NCI-H2081 treated with DMSO at 0.1 percent for 48 hours (cell line): Measurements from ENCODE around the gene FAM174B.
"Not testable (repeated sequence)": the region's sequence is repeated elsewhere in the genome, so short reads cannot be mapped to it uniquely, and the experiment has no call there.

Experiments used
- DNase-seq: peaks from one replicate; lab custom pipeline; 2025; lab: John Stamatoyannopoulos, UW

FAM174B gene

DNA sequence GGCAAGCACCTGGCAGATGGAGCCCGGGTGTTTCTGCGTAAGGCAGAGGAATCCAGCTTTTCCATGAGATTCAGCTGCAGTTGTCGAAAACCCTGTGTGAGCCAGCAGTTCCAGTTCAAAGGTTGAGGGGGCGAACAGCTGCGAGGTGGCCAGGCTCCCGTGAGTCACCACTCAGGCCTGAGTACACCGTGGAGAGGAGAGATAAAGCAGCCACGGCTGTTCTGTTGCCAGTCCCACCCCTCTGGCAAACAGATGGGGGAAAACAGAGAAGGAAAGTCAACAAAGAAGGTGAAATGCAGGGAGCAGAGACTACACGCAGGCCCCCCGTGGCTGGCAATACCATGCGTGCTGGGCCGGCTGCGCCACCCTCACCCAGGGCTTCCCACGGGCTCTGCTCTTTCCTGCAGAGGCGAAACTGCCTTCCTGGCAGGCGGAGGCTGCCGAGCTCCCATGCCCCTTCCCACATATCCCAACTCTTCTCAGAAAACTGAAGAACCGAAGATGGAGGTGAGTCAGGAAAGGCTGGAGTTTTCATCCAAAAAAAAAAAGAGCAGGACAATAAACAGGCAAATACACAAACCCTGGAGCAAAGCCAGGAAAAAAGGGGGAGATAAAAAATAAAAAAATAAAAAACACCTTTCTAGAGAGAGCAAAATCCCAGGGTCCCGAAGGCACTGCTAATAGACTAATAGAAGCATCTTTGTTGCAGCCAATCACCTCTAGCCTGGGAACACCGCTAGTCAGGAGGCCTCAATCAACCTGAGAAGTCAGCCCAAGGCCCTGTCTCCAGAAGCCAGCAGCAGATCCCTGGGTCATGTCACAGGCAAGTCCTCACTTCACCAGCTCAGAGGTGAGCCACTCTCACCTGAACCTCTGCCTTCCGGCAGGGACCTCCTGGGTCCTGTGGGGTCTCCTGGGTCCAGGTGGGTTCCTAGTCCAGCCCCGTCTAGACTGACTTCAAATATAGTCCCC, 37.7 kb downstream of the FAM174B start:
- peak; percentile 43 for DNase-seq

DNA sequence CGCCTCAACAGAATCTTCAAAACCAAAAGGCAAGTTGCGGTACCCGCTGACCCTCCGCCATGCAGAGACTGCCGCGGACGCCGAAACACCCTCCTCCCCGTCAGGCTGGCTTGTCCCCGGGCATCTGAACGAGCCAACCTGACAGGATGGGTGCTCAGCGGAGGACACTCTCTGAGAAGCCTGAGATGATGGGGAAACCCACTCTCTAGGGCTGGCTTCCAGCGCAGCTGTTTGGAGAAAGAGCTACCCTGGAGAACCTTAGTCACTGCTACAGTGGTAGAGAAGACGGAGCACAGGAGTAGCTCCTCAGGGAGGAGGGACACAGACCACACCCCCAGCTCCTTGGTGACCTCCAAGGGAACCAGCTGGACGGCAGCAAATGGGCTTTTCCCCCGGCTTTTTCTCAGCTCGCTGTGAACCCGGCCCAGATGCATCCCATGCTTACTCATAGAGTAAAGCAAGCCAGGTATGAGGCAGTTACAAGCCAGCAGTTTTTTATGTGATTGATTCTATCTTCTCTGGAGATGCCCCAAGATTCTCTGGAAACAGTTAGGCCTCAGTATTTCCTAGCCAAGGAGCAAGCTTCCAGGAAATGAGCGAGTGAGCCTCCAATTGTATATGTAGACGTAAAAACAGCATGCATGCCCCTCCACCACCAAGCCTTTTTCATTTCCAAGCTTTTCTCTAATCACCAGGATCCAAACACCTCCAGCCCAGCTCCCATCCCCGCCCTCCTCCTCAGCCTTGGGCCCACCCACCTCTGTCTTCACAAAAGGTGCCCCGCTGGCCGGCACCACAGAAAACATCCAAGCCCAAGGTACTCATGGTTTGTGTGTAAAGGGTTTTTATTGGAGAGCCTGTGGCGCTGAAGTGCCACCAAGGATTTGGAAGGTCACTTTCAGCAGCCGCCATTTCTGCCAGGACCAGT, 38.7 kb downstream of the FAM174B start:
- DNase-seq = no peak

DNA sequence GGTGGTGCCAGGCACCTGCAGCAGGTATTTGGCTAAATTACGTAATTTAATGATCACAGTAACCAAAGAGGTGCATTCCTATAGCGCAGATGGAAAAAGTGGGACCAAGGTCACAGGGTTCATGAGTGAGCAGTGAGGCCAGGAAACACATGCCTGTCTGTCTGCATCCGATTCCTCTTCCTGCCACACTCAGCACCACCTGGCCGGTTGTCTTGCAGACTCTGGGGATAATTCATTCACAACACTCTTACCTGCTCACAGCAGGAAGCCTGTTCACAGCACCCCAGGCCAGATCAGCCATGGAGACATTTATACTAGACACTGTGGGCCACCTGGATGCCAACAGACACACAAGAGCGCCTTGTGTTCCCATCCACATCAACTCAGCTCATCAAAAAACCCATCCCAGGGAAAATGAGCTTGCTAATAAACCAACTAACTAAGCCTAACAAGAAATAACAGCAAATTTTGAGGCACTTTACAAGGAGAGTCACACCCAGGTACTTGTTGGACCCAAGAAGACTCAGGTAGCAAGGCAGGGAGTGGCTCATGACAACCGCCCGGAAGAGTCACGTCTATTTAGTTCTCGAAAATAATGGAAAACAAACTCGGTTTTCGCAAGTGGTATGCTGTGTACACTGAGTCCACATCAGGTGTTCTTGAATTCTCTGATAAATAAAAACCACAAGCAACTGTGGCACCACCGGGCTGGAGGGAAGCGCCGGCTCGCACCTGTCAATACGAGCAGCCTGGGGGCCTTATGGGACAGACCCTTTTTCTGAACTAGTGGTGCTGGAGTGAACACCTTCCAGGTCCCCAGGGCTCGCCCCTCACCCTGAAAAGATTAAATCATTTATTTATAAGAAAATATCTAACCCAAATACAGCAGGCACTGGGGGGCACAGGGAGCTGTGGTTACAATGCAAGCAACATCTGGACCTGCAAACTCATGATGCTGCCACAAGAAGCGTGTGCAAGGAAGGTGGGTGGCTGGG, 40.5 kb downstream of the FAM174B start:
- no peak for DNase-seq

DNA sequence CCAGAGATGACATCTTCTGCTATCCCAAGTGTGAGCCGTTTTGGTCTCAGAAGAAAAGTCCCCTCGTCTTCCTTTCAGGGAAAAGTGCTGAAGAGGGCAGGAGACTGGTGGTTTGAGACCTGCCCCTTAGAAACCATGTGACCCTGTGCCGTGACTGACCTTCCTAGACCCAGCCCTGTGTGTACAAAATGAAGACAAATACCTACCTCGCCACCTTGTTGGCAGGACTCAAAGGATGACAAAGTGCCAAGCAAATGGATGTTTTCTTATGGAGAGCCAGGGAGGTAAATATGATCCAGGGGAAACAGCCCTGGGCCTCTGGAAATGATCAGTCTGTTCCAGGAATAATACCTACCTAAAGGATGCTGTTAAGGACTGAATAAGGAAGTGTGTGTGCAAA, 41.3 kb downstream of the FAM174B start:
- DNase-seq = no peak

DNA sequence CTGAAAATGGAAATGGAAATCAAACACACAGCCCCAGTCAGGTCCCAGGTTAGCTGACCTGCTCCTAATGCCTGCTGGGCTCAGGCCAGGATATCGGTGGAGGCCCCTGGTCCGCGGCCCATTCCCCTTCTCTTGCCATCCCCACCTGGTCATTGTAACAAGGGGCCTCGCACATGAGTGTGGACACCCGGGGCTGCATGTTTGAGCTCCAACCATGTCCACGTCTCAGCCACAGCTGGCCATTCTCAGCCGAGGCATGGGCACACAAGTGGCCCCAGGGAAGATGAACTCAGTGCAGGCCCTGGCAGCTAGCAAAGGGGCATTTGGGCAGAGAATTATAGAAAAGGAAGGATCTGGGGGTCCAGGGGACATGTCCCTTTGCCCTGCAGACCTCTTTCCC, 41.7 kb downstream of the FAM174B start:
- DNase-seq = no peak

DNA sequence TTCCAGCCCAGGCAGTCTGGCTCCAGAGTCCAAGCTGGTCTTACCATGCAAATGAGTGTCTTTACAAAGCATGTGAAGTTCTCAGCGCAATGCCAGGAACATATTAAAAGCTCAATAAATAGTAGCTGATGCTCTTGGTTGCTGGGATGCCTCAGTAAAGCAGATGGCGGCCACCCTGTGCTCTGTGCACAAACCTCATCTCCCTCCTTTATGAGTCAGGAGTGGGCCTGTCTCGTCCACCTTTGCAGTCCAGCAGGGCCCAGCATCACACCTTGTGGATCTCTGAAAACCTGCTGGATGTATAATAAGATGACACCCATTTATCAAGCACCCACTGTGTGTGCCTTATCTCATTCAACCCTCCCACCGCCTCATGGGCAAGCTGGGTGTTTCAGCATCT, 42.7 kb downstream of the FAM174B start:
- no peak for DNase-seq

DNA sequence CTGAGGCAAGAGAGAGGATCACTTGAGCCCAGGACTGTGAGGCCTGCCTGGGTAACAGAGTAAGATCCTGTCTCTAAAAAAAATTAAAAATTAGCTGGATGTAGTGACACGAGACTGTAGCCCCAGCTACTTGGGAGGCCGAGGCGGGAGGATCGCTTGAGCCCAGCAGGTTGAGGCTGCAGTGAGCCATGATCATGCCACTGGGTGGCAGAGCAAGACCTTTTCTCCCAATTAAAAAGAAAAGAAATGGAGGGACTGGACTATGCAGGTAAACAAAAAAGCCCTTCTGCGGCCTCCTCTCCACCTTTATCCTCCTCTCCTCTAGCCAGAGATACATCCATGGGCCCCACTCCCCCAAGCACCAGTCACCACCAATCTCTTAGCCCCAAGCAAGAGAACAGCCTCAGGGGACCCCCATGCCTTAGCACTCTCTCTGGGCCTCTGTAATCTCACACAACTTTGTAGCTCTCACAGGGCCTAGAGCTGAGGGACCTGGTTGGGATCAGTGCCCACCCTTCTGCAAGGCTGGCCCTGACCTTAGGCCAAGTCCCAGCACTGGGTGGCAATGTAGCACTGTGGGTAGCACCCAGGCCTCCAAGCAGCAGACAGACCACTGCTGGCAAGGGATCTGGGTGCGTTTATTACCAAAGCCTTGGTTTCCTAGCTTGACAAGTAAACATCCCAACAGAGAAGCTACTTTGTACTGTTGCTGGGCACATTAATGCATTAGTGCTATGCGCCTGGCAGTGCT, 43.4 kb downstream of the FAM174B start:
- DNase-seq = no peak

DNA sequence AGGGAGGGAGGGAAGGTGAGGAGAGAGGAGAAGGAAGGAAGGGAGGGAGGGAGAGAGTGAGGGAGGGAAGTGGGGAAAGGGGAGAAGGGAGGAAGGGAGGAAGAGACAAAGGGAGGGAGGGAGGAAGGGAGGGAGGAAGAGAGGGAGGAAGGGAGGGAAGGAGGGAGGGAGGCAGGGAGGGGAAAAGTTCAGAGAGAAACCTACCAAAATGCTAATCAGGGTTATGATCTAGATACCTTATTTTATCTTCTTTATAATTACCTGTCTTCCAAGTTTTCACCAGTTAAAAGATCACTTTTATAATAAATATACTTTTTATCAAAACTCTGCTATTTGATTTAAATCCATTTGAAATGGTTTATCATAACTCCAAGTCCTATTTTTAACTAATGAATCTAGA, 44.4 kb downstream of the FAM174B start:
- no peak for DNase-seq

DNA sequence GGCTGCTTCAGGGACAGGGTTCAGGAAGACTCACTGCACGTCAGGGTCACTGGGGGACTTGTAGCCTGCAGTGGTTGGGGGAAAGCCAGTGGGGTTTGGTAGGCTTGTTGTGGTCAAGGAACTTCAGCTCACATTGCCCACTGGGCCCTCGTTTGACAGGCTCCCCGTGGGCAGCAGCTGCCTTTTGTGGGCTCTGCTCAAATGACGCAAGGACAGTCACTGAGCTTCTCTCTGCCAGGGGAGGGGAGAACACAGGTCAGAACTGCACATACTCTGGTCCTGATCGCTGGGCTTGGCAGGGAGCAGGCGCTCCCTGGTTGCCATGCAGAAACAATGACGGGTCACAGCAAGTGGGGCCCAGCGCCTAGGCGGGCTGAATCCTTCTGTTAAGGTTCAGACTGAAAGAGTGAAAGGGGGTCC, 45.5 kb downstream of the FAM174B start:
- DNase-seq = no peak

DNA sequence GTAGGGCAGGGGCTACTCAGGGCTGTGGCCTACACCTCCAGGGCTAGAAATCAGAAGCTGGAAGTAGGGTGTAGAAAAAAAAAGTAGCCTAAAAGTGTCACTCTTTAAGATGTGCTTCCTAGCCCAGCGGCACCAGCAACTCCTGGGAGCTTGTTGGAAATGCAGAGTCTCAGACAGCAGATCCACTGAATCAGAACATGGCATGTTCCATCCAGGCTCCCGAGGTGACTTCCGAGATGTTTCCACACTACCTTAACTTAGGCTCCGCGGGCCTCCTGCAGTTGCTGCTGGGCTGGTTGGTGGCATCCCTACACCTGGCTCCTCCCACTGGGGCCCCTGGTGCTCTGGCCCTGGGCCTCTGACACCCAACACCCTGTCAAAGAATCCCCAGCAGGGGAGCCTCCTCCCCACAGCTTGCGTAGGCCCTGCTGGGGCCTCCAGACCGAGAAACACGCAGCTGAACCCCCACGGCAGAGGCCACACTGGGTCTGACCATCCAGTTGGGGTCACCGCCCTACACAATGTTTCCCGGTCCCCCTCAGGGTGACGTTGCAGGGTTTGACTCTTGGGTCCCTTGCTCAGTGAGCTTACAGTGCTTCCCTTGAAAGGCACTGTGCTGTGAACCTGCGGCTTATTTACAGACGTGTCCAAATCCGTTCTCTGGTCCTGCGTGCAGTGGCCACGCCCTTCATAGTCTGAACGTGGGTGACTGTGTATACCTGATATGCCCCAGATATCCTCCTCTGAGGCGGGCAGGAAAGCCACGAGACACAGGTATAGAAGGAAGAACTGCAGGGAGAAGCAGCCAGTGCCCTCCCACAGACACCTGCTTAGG, 46.5 kb downstream of the FAM174B start:
- DNase-seq = no peak

DNA sequence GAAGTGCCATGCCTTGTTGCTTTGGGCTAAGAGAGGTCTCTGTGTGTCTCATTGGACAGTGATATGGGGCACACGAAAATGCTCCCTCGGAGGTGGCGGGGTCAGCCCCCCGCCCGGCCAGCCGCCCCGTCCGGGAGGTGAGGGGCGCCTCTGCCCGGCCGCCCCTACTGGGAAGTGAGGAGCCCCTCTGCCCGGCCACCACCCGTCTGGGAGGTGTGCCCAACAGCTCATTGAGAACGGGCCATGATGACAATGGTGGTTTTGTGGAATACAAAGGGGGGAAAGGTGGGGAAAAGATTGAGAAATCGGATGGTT, 48.8 kb downstream of the FAM174B start:
- not testable (repeated sequence) for DNase-seq

DNA sequence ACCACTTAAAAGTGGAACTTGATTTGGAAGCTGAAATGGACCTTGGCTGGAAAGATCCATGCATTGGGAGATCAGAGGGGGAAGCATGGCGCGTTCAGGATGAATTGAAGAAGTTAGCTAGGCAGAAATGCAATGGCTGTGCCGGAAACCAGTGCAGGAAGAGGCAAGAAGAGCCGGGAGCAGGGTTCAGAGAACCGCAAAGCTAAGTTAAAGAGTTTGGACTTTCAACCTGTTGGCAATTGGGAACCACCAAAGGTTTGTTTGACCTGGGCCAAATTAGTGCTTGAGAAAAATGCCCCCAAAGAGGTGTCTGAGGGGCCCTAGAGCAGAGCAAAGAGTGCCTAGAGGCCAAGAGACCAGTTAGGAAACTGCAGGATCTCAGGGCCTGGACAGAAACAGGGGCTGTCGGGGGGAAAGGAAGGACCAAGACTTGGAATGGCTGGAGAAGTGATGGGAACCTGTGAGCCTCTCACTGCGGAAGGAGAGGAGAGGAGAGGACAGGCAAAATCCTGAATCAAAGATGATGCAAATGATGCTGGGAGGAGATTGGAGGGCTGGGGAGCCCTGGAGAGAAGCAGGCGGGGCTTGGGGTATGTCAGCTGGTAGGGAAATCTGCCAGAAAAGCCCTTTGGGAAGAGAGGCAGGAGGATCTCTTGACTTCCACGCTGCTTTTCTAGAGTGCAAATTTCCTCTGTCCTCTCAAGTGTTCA, 49.3 kb downstream of the FAM174B start:
- DNase-seq = no peak

DNA sequence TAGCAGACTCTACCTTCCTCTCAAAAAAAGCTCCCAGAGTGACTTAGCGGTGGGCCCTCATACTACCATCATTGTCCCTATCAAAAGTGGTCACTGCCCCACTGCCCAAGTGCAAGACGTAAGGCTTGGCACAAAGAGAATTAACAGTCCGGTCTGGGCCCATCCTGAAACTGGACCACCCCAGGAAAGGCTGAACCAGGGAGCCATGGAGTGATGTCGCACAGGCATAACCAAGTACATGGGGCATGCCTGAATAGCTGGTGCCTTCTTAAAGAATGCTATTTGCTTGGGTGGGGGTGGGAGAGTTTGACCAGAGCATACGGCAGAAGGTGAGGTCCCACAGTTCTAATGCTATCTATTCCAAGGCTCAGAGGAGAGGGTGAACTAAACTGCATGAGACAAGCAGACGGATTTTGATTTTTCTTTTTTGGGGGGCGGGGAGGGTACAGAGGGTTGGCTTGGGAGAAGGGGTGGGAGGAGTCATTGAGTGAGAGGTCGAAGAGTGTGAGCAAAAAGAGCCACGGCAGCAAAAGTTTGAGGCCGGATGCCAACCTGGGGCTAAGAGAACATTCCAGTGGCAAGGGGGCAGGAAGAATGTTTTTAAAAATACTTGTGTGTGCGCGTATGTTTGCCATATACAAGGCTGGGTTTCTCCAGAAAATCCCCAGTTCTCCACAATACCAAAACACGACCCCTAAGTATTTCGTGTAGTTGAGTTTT, 50.2 kb downstream of the FAM174B start:
- no peak for DNase-seq

DNA sequence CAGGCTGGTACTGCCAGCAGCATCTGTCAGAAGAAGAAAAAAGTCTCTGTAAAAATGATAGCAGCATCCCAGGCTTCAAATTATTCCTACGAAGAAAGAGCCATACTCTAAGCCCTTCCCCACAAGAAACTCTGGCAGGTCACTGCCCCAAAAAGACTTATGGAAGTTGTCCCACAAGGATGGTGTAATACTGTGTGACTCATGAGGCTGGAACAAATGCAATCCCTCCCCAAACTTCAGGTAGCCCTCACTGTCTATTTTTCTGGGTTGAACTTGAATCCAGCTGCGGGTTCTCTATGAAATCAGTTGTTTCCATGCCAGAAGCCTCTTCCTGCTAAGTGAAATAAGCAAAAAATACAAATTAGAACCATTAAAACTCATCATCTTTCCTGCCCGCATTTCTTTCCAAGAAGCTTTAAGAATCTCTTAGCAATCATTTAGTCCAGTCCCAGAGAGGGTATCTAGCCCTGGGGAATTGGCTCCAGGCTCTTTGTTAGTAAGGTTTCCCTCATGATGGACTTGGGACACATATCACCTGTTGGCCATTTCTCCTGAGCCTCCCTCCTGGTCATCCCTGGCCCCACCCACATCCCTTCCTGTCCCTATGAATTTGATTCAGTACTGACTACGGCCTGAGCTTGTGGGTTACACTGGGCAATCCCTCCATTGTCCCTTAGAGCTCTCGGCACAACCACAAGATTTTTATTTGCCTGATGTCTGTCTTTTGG, 51.7 kb downstream of the FAM174B start:
- DNase-seq = no peak

DNA sequence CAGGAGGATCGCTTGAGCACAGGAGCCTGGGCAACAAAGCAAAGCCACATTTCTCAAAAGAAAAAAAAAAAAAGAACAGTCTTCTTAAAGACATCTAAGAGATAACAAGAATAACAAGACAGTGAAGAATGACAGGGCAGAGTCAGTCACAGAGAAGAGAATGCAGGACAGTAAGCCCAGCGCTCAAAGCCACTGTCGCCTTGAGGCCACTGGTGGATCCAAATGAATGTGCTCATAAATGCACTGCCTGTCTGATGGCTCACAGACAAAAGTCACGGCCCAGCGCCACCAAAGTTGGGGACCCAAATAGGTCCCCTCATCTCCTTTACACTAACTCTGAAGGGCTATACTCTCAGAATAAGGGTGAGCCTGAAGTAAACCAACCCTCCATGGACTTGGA, 52.3 kb downstream of the FAM174B start:
- no peak for DNase-seq

DNA sequence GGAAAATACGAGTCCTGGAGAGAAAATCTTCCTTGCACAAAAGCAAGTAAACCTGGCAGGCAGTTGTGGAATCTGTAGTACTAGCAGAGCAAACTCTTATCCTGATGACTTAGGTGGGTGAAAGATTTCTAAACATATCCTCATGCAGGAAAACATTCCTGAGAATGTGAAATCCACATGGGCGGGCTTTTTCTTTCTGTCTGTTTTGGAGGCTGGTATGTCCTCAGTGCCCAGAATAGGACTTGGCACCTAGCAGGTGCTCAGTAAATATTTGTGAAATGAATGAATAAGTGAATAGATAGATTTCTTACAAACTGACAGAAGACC, 53.3 kb downstream of the FAM174B start:
- no peak for DNase-seq

DNA sequence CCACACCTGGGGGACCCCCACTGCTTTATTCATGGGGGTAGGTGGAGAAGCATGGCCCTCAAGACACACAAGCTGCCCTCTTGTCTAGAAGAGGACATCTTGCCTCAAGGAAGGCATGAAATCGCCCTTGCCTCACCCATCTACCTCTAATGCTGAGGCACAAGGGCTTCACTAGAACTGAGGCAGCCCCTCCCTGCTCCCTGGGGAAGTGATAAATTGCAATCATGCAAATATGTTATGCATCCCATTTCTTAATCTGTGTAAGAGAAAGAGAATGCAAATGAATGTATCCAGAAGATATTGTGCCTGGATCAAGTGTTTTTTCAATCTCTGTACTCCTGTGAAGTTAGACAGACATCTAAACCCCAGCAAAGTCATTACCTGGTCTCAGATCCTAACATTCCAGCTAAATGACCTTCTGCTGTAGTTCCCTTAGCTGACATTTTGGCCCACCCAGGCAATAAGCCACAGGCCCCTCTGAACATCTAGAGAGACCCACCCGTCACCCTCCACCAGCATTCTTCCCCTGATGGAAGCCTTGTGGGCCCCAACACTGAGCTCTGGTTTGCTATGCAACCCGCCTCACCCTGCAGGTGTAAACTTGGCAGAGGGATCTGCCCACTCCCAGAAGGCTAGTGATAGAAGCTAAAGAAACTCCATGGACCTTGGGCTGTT, 53.8 kb downstream of the FAM174B start:
- no peak for DNase-seq

DNA sequence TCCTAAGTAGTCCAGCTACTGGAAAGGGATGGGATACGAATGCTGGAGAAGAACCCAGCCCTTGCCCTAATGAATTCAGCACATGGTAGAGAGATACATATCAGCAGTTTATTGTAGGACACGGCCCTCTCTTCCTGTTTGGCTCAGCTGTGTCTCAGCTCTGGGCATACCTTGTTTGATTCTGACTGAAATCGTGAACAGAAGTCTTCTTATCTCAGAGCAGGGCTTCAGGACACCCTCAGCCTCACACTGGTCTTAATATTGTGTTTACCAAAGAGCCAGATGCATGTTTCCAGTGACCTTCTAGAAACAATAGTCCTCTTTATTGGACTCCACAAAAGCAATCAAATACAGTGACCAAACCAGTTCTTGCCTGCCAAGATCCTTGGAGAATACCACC, 54.7 kb downstream of the FAM174B start:
- no peak for DNase-seq
